Mucosa of rectum (tissue), 2 donors: ENCODE measurements around the gene LRRC32.

ENCODE experiments used
- H3K27ac ChIP-seq, 2 donors: one replicate each; pipeline ENCODE4 v1.7.0; 2013; ENCODE audit warnings: inconsistent platforms in 2 of 2, low read depth in 2 of 2, low read length in 2 of 2
- H3K27me3 ChIP-seq, 2 donors: one replicate each; pipeline ENCODE4 v1.7.0; 2013; ENCODE audit warnings: low read length in 2 of 2; ENCODE audit not compliant: control insufficient read depth in 2 of 2, insufficient read depth in 2 of 2
- H3K36me3 ChIP-seq, 2 donors: one replicate each; pipeline ENCODE4 v1.7.0; 2013; ENCODE audit warnings: low read length in 2 of 2; ENCODE audit not compliant: control insufficient read depth in 2 of 2, insufficient read depth in 2 of 2
- H3K4me1 ChIP-seq, 2 donors: one replicate each; pipeline ENCODE4 v1.7.0; 2013; ENCODE audit warnings: low read length in 2 of 2, mild to moderate bottlenecking in 1 of 2; ENCODE audit not compliant: control insufficient read depth in 2 of 2, insufficient read depth in 2 of 2
- H3K4me3 ChIP-seq, 2 donors: one replicate each; pipeline ENCODE4 v1.7.0; 2013; ENCODE audit warnings: low read length in 2 of 2
- H3K9ac ChIP-seq, 2 donors: one replicate each; pipeline ENCODE4 v1.7.0; 2013; ENCODE audit warnings: low read length in 2 of 2, low read depth in 1 of 2, mild to moderate bottlenecking in 1 of 2
- H3K9me3 ChIP-seq, 2 donors: one replicate each; pipeline ENCODE4 v1.7.0; 2013; ENCODE audit warnings: low read length in 2 of 2; ENCODE audit not compliant: control insufficient read depth in 2 of 2
- donor health status: healthy.
- donor health status: Normal muscosa, but diverticular disease.

LRRC32 gene

DNA sequence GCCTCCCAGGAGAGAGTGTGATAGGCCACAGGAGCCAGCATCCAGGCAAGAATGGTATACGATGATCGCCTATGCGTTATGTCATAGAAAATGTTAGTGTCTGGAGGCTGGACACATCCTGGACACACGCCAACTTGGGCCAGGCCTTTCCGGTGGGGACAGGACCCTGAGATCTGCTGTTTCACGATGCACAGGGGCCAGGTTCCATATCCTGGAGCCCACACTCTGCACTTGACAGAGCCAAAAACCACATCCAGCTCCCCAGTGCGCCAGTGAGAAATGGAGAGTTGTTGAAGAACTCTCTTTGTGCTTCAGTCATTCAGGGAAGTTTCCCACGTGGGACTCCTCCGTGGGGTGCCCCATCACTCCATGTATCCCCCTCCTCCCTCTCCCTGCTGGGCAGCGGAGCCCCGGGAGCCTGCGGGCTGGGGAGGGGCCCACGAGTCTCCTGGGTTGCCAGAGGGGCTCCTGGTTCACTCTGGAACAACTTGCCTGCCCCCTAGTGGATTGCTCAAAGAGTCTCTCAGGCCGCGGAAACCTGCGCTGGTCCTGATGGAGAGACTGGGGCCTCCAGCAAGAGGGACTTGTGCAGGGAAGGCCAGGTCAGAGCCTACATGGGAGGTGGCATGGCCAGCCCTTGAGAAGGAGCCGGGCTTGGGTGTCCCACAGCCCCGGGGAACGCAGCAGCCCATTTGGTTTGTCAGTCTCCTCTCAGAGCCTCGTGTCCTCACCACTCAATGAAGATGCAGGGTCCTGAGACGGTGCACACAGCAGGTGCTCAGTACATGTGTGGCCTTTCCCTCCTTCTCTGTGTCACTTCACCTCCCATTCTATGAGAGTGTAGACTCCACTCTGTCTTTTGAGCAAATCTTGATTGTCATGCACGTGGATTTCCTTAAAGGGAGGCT lies 10.2 kb upstream of the LRRC32 start:
- no peak overlapping the region for H3K9ac ChIP-seq
- no peak overlapping the region for H3K4me3 ChIP-seq
- no peaks in the 10 kb centered on the region for H3K36me3 ChIP-seq
- no peaks in the 10 kb centered on the region for H3K27me3 ChIP-seq
- H3K27ac ChIP-seq = no peak overlapping the region
- peaks cover 3 to 4% of the 10 kb centered on the region in 2 donors for H3K4me1 ChIP-seq
- no peaks in the 10 kb centered on the region for H3K9me3 ChIP-seq

DNA sequence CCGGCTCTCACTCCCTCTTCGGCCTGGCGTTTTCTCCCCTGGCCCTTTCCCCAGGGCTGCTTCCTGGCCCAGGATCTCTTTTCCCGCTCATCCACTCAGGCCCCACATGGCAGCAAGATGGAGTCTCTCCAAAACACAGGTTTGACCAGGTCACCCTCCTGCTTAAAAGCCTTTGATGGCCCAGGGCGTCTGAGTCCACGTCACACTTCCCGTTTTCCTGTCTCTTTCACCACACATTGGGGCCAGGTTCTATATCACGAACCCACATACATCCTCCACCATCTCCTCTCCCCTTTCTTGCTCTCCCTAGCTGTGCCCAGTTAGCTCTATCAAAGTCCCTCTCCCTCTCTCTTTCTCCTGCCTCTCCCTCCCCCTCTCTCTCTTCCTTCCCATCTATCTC lies 7.8 kb upstream of the LRRC32 start:
- no peak overlapping the region for H3K27ac ChIP-seq
- peaks cover 3 to 4% of the 10 kb centered on the region in 2 donors for H3K4me1 ChIP-seq
- H3K4me3 ChIP-seq = no peak overlapping the region

DNA sequence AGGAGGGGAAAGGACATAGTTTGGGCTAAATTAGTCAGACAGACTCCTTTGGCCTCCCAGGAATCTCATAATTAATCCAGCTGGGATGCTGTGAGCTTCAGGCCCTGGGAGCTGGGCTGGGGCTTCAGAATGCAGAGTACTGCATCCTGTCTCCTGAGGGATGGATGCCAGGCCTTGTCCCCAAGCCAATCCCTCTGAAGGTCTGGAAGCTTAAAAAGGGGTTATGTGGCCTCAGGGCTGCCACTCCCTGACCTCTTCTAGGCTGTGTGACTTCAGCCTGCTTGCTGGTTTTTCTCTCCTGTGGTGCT lies 6.9 kb upstream of the LRRC32 start:
- Histone ChIP-seq H3K4me1 (peaks cover 3 to 10% of the 10 kb centered on the region in 2 donors), H3K27ac (no peak overlapping the region), H3K9me3 (no peaks in the 10 kb centered on the region)

More for the DNA sequence above, 7.8 kb upstream of the LRRC32 start:
- H3K36me3 ChIP-seq = no peaks in the 10 kb centered on the region
- H3K27me3 ChIP-seq = no peaks in the 10 kb centered on the region
- no peak overlapping the region for H3K9ac ChIP-seq
- H3K9me3 ChIP-seq = no peaks in the 10 kb centered on the region

DNA sequence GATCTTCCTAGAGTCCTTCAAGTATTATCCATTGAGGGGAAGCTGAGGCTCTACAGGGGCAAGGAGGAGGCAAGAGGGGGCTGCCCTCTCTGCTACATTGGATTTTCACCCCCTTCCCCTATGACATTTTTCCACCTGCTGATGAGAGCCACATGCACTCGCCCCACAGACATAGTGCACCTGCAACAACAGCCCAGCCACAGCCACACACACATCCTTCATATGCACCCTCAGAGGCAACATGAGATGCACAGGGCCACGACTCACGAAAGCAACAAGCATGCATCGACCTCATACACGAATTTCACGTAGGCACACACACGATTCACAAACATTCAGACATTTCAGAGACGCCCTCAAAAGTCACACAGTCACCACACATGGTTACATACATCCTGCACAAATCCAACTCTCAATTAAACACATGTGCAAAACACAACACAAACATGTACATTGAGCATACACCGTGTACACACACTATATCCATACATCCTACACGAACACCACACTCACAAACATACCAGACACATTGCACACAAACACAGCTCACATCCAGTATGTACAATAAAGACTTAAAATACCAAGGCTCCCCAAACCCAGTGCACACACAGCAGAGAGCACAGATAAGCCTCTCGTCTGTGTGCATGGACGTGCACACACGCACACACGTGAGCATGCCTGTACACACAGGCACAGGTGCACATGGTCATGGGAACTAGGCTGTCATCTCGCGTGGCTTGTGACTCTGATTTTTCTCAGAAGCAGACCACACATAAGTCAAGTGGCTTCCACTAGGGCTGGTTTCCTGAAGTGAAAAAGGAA lies 6.3 kb upstream of the LRRC32 start:
- Histone ChIP-seq H3K36me3 (no peaks in the 10 kb centered on the region), H3K9ac (no peak overlapping the region), H3K27me3 (no peaks in the 10 kb centered on the region), H3K4me1 (peaks cover 3 to 10% of the 10 kb centered on the region in 2 donors), H3K9me3 (no peaks in the 10 kb centered on the region), H3K27ac (no peak overlapping the region), H3K4me3 (no peak overlapping the region)

More for the DNA sequence above, 6.9 kb upstream of the LRRC32 start:
- H3K4me3 ChIP-seq = no peak overlapping the region
- H3K27me3 ChIP-seq = no peaks in the 10 kb centered on the region
- H3K36me3 ChIP-seq = no peaks in the 10 kb centered on the region
- H3K9ac ChIP-seq = no peak overlapping the region

DNA sequence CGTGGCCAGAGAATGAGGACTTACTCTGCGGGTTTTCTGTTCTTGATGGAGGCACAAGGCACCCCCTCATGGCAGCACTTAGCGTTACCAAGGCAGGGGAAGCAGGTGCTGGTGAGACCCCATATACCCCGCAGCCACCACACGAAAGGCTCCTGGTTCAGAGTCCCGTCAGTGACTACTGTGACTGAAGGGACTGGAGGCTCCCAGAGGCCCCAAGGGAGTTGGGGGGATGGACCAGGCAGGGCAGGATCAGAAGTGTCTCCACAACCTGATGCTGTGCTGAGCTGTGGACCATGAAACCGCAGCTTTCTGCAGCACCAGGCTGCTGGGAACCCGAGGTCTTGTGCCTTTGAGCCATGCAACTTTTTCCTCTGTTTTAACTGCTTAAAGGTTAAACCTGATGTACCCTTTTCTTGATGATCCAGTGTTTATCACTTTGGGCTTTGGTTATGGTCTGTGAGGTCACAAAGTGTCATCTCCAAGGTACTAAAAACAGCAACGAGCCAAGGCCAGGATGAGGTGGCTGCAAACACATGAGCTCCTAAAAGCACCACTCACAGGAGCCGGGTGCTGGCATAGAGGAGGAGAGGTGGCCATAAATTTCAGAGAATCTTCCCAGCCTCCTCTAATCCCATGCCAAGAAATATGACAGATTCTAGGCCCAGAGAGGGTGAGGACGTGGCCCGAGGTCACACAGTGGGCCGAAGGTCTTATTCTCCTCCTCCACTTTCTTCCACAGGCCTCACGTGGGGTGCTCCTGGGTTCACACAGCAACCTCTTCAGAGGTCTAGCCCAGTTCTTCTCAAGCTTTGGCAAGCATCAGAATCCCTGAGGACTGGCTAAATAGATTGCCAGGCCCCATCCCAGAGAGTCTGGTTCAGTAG lies 4.2 kb upstream of the LRRC32 start:
- no peaks in the 10 kb centered on the region for H3K36me3 ChIP-seq
- peaks cover 4 to 12% of the 10 kb centered on the region in 2 donors for H3K4me1 ChIP-seq
- no peak overlapping the region for H3K9ac ChIP-seq
- H3K27me3 ChIP-seq = no peaks in the 10 kb centered on the region
- no peak overlapping the region for H3K4me3 ChIP-seq
- no peaks in the 10 kb centered on the region for H3K9me3 ChIP-seq
- H3K27ac ChIP-seq = no peak overlapping the region

DNA sequence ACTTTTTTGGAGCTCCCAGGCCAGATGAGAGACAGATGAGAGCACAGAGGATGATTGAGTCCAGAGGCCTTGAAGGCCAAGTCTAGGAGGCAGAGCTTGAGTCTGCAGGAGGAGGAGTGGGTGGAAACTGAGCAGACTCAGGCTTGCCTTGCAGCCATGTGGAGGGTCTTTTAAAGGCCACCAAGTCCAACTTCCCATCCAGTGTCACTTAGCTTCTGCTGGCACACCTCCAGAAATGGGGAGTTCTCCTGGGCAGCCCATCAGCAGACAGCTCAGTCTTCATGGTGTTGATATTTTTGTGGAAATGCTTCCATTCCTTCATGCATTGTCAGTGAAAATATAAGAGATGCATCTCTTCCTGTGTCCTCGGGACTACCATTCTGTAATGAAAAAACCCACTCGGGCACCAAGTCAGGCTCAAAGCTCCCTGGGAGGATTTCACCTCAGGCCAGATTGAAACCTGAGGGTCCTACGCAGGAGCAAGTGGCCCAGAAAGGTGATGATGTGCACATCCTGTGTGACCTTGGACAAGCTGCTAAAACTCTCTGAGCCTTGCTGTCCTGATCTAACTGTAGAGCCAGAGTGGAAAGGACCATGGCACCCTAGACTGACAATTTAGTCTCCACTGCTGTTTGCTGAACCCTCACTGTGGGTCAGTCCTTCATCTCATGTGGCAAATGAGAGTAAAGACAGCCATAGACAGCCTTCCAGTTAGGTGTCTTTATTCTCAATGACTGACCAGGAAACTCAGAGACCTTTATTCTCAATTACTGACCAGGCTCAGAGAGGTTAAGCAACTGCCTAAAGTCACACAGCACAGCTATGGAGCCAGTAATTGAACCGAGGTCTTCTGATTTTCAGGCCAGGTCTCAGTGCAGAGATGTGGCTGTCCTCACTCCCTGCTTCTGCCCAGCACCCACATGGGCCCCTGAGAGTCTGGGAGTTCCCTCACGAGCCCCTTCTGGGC lies 2.9 kb upstream of the LRRC32 start:
- no peak overlapping the region for H3K27ac ChIP-seq
- H3K4me1 ChIP-seq = peaks cover 4 to 12% of the 10 kb centered on the region in 2 donors
- no peaks in the 10 kb centered on the region for H3K36me3 ChIP-seq
- H3K9ac ChIP-seq = no peak overlapping the region
- H3K9me3 ChIP-seq = no peaks in the 10 kb centered on the region
- no peaks in the 10 kb centered on the region for H3K27me3 ChIP-seq
- peak overlapping the region in 1 of 2 donors; percentile 31 for H3K4me3 ChIP-seq

DNA sequence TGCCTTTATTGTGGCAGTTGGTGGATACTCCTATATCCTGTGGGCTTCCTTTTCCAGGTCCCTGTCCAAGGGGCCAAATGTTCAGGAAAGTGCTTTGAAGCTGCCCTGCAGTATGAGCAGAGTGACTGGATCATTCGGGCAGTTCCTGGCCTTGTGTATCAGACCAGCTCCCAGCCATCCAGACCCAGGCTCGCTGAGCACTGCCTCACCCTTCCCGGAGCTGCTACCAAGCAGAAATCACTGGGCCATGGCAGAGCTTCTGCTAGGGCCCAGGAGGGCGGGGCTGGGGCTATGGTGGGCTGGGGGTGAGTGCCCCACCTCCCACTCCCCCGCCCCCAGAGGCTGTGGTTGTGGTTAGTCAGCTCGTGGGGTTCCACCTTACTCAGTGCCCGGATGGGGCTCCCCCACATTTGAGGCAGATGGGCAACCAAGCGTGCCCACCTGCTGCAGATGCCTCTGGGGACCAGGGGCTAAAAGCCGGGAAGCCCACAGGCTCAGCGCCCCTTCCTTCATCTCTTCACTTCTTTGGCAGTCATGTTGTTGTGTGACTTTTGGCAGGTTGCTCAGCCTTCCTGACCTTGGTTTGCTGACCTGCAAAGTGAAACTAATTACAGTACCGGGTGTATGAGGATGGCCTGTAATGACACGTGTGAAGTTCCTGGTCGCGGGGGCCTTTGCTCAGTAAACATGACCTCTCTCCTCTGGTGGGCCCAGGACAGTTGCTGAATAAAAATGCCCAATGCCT lies 2.1 kb upstream of the LRRC32 start:
- H3K9ac ChIP-seq = no peak overlapping the region
- no peaks in the 10 kb centered on the region for H3K36me3 ChIP-seq
- H3K4me1 ChIP-seq = peaks cover 4 to 12% of the 10 kb centered on the region in 2 donors
- peak overlapping the region in 1 of 2 donors; percentile 31 for H3K4me3 ChIP-seq
- H3K27ac ChIP-seq = no peak overlapping the region
- H3K27me3 ChIP-seq = no peaks in the 10 kb centered on the region
- no peaks in the 10 kb centered on the region for H3K9me3 ChIP-seq

DNA sequence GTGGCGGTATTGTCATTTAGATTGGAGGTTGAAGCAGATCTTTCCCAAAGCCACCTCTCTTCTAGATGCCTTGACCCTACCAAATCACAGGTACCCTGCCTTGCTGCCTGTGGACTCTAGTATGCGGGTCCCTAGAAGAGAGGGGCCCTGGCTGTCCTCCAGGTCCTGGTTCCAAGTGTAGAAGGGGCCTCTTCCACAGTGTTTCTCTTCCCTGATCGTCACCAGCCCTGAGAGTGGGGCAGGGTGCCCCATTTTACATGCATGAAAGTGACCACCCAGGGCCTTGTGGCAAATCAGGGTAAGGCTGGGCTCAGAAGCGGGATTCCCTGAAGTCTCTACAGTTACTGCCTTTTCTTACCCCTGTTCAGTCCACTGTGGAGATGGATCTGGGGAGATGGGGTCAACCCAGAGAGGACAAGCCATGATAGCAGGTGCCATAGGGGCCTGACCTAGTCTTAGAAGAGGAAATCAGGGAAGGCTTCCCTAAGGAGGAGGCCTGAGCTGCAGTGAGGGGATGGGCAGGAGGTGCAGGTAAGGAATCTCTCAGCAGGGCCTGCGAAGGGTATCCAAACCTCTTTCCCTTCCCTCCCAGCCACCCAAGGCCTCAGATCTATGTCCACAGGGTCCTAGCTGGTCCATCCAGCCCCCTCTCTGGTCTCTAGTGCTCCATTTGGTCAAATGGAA lies 1.2 kb upstream of the LRRC32 start:
- H3K4me1 ChIP-seq = peaks cover 4 to 12% of the 10 kb centered on the region in 2 donors
- peak overlapping the region in 1 of 2 donors; percentile 61 for H3K27ac ChIP-seq
- H3K36me3 ChIP-seq = no peaks in the 10 kb centered on the region
- no peaks in the 10 kb centered on the region for H3K9me3 ChIP-seq
- no peak overlapping the region for H3K9ac ChIP-seq
- no peaks in the 10 kb centered on the region for H3K27me3 ChIP-seq
- no peak overlapping the region for H3K4me3 ChIP-seq
